ENCODE measurements around the gene HOXC10. TPM values are rescaled to one million over a fixed set of nuclear protein-coding genes. Genes with fewer than 3 reads are reported as not detected.

HOXC10 gene
- total and polyA plus RNA-seq, 2 experiments from 2014 or later, result not detected

GRCh38 chr12:54039417-54040147, 54.6 kb downstream of the HOXC10 start:
- no peak overlapping the region for H2AFZ ChIP-seq
- Mint-ChIP-seq H3K4me3 (no peak overlapping the region), H3K27me3 (ENCODE audit: insufficient read depth, low read depth, poor library complexity) (peaks cover 100% of the 10 kb centered on the region), H3K9me3 (peaks cover 7% of the 10 kb centered on the region; the same call in 2 of the 3 replicates), H3K36me3 (ENCODE audit: low read depth) (no peaks in the 10 kb centered on the region; the same call in 2 of the 3 replicates), H3K27ac (no peak overlapping the region), H3K4me1 (peaks cover 12% of the 10 kb centered on the region)
- H3K27ac ChIP-seq (ENCODE audit: low read depth), result no peak overlapping the region
- peaks cover 13% of the 10 kb centered on the region; the same call in 1 of the 2 replicates for H3K4me1 ChIP-seq (ENCODE audit: insufficient read depth)
- H4K20me1 ChIP-seq (replicated peaks; ENCODE audit: insufficient read depth), result peaks cover 46% of the 10 kb centered on the region
- TF ChIP-seq EZH2 (IDR thresholded peaks at IDR 0.05; ENCODE audit: low read depth, unreplicated experiment) (peak; percentile 67), CTCF (conservative IDR thresholded peaks at IDR 0.05; ENCODE audit: low read depth in 2 of 2) (no peak), NANOG (IDR thresholded peaks at IDR 0.05; ENCODE audit: borderline replicate concordance) (no peak), ZNF114 (CRISPR knock-in tag; IDR thresholded peaks at IDR 0.05) (no peak)
- peaks cover 9% of the 10 kb centered on the region; the same call in 1 of the 2 replicates for H3F3A ChIP-seq (replicated peaks; ENCODE audit: low read depth)
- H3K36me3 ChIP-seq (ENCODE audit: insufficient read depth), result no peaks in the 10 kb centered on the region
- H3K4me2 ChIP-seq, result no peak overlapping the region
- no peaks in the 10 kb centered on the region for H3K9me2 ChIP-seq (ENCODE audit: insufficient read depth)
- no peak overlapping the region for H3K4me3 ChIP-seq
- ATAC-seq, result peak; percentile 50
- H3K79me2 ChIP-seq (replicated peaks; ENCODE audit: insufficient read depth), result no peaks in the 10 kb centered on the region
- DNase-seq (ENCODE audit: low spot score), result no peak
- H3K27me3 ChIP-seq (ENCODE audit: insufficient read depth), result peaks cover 100% of the 10 kb centered on the region

MicroRNA genes within 50 kb of the gene (microRNA counts, 767-probe panel; counts per million panel counts)
- not detected for microRNA hsa-miR-196a-5p
- not detected for microRNA hsa-miR-615-3p
- not detected for microRNA hsa-miR-615-5p

Small RNA genes lying within 50 kb of the gene (microRNA-seq; reads per million reads assigned to microRNA genes)
- gene MIR196A2 (1.1 reads per million), gene MIR615 (0.89 reads per million)

Small RNA genes lying within 50 kb of the gene (small RNA-seq; reads per million reads assigned to genes)
- gene AC012531.3 (ENCODE audit: low replicate concordance) (not detected), gene AC012531.4 (ENCODE audit: low replicate concordance) (not detected), gene HOXC5 (ENCODE audit: low replicate concordance) (not detected), gene MIR196A2 (ENCODE audit: low replicate concordance) (not detected), gene MIR615 (ENCODE audit: low replicate concordance) (not detected), gene RF01905 (ENCODE audit: low replicate concordance) (not detected), gene RF01906 (ENCODE audit: low replicate concordance) (not detected)

Other genes with a start within 250 kb of the HOXC10 start
- not detected in 2 replicates for gene CISTR, start 233.2 kb upstream of the HOXC10 start, total RNA-seq (2014; rRNA removed; shearing (Covaris generic))
- gene CISTR, start 233.2 kb upstream of the HOXC10 start, polyA plus RNA-seq (2016; fragmentation: Nextera tagmentation; extraction: Ambion mirVana), result not detected in 2 replicates
- gene HOXC13, start 46.3 kb upstream of the HOXC10 start, total RNA-seq (2014; rRNA removed; shearing (Covaris generic)), result 0.10 TPM in 1 of 2 replicates, not detected in the other
- not detected in 2 replicates for gene HOXC13, start 46.3 kb upstream of the HOXC10 start, polyA plus RNA-seq (2016; fragmentation: Nextera tagmentation; extraction: Ambion mirVana)
- not detected in 2 replicates for gene HOXC12, start 30.2 kb upstream of the HOXC10 start, total RNA-seq (2014; rRNA removed; shearing (Covaris generic))
- not detected in 2 replicates for gene HOXC12, start 30.2 kb upstream of the HOXC10 start, polyA plus RNA-seq (2016; fragmentation: Nextera tagmentation; extraction: Ambion mirVana)
- not detected in 2 replicates for gene HOXC11, start 12.0 kb upstream of the HOXC10 start, total RNA-seq (2014; rRNA removed; shearing (Covaris generic))
- gene HOXC11, start 12.0 kb upstream of the HOXC10 start, polyA plus RNA-seq (2016; fragmentation: Nextera tagmentation; extraction: Ambion mirVana), result not detected in 2 replicates
- not detected in 2 replicates for gene HOTAIR, start 10.2 kb upstream of the HOXC10 start, total RNA-seq (2014; rRNA removed; shearing (Covaris generic))
- gene HOTAIR, start 10.2 kb upstream of the HOXC10 start, polyA plus RNA-seq (2016; fragmentation: Nextera tagmentation; extraction: Ambion mirVana), result not detected in 2 replicates
- gene HOXC9, start 15.0 kb downstream of the HOXC10 start, total RNA-seq (2014; rRNA removed; shearing (Covaris generic)), result not detected in 2 replicates
- gene HOXC9, start 15.0 kb downstream of the HOXC10 start, polyA plus RNA-seq (2016; fragmentation: Nextera tagmentation; extraction: Ambion mirVana), result not detected in 2 replicates
- not detected in 2 replicates for gene HOXC8, start 23.8 kb downstream of the HOXC10 start, total RNA-seq (2014; rRNA removed; shearing (Covaris generic))
- gene HOXC8, start 23.8 kb downstream of the HOXC10 start, polyA plus RNA-seq (2016; fragmentation: Nextera tagmentation; extraction: Ambion mirVana), result not detected in 2 replicates
- not detected in 2 replicates for gene HOXC6, start 43.3 kb downstream of the HOXC10 start, total RNA-seq (2014; rRNA removed; shearing (Covaris generic))
- gene HOXC6, start 43.3 kb downstream of the HOXC10 start, polyA plus RNA-seq (2016; fragmentation: Nextera tagmentation; extraction: Ambion mirVana), result not detected in 2 replicates
- not detected in 2 replicates for gene HOXC5, start 47.9 kb downstream of the HOXC10 start, total RNA-seq (2014; rRNA removed; shearing (Covaris generic))
- not detected in 2 replicates for gene HOXC5, start 47.9 kb downstream of the HOXC10 start, polyA plus RNA-seq (2016; fragmentation: Nextera tagmentation; extraction: Ambion mirVana)
- gene HOXC4, start 68.7 kb downstream of the HOXC10 start, total RNA-seq (2014; rRNA removed; shearing (Covaris generic)), result not detected in 2 replicates
- gene HOXC4, start 68.7 kb downstream of the HOXC10 start, polyA plus RNA-seq (2016; fragmentation: Nextera tagmentation; extraction: Ambion mirVana), result not detected in 2 replicates
- 19.6 and 23.8 TPM in 2 replicates for gene SMUG1, start 203.8 kb downstream of the HOXC10 start, total RNA-seq (2014; rRNA removed; shearing (Covaris generic))
- 21.8 and 23.1 TPM in 2 replicates for gene SMUG1, start 203.8 kb downstream of the HOXC10 start, polyA plus RNA-seq (2016; fragmentation: Nextera tagmentation; extraction: Ambion mirVana)

All from GM23338 (cell line).